Measurements from ENCODE around the gene KCNK6. TPM values are rescaled to one million over a fixed set of nuclear protein-coding genes. Genes with fewer than 3 reads are reported as not detected.
A peak's percentile ranks its signal among the peaks of the same experiment; 100 is the strongest.

The KCNK6 gene
- polyA plus RNA-seq, 1 donor from 2014 or later: 3.6 TPM

DNA sequence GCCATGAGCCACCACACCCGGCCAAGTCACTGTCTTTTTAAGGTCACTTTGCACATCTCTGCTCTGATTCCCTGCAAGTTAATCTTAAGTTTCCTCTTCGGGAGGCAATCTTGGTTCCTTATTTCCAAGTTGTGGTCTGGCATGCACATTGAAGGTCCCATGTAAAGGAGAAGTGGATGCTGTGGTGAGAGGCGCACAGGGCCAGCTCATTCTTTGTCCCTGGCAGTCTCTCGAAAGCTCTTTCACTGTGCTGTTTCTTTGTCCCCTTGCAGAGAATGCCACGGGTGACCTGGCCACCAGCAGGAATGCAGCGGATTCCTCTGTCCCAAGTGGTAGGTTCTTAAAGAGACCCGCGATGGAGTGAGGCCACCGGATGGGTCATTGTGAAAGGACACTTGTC is 32.0 kb upstream of the KCNK6 start:
- Mint-ChIP-seq H3K4me3 (no peak overlapping the region), H3K27ac (no peak overlapping the region)

DNA sequence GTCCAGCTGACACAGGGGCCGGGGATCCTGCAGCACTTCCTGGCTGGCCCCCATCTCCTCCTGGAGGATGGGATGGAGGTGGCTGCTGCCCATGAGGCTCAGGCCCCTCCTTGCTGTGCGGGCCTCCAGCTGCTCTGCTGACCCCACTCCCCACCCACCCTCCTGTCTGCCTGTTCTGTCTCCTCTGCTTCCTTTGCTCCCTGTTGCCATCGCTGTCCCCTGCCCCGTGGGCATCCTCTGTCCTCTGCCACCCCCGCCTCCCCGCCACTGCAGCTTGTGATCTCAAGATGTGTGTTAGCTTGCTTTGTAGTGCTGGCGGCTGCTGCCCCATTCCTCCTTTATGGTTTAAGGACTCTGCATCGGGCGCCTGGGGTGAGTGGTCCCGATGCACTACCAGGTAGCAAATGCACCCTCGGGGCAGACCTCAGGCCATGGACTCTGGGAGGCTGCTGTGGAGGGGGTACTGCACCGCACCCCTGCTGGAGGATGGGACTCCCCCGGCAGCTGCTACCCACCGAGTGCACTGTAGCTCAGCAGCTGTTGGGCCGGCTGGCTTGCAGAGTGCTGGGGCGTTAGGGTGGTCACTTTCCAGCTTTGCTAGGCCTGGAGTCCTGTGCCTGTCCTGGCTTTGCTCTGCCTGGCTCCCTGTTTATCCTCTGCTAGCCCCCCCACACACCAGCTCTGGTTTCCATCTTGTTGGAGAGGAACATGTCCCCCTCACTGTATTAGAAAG is 31.4 kb upstream of the KCNK6 start:
- Mint-ChIP-seq H3K4me3 (no peak overlapping the region), H3K9me3 (no peaks in the 10 kb centered on the region), H3K36me3 (peaks cover 13% of the 10 kb centered on the region), H3K27me3 (no peaks in the 10 kb centered on the region), H3K4me1 (peaks cover 4 to 6% (median 5%) of the 10 kb centered on the region in 3 donors), H3K27ac (no peak overlapping the region)

More for the DNA sequence above, 32.0 kb upstream of the KCNK6 start:
- H3K4me1 Mint-ChIP-seq: peaks cover 4 to 6% (median 5%) of the 10 kb centered on the region in 3 donors
- peaks cover 13% of the 10 kb centered on the region for H3K36me3 Mint-ChIP-seq
- no peaks in the 10 kb centered on the region for H3K9me3 Mint-ChIP-seq
- no peaks in the 10 kb centered on the region for H3K27me3 Mint-ChIP-seq

DNA sequence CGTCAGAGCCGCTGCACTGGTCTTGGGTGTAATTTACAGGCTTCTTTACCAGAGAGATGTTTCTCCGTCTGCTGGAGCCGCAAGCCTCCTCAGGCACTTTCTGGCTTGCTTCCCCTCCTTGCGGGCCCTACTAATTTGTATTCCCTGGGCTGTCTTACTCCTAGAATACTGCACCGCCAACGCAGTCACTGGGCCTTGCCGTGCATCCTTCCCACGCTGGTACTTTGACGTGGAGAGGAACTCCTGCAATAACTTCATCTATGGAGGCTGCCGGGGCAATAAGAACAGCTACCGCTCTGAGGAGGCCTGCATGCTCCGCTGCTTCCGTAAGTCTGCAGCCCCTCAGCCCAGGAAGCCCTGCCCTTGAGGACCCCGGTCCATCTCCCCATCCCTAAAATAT is 29.7 kb upstream of the KCNK6 start:
- Mint-ChIP-seq H3K9me3 (no peaks in the 10 kb centered on the region), H3K4me1 (no peaks in the 10 kb centered on the region), H3K27ac (no peak overlapping the region), H3K27me3 (no peaks in the 10 kb centered on the region), H3K4me3 (no peak overlapping the region), H3K36me3 (peaks cover 8% of the 10 kb centered on the region)

DNA sequence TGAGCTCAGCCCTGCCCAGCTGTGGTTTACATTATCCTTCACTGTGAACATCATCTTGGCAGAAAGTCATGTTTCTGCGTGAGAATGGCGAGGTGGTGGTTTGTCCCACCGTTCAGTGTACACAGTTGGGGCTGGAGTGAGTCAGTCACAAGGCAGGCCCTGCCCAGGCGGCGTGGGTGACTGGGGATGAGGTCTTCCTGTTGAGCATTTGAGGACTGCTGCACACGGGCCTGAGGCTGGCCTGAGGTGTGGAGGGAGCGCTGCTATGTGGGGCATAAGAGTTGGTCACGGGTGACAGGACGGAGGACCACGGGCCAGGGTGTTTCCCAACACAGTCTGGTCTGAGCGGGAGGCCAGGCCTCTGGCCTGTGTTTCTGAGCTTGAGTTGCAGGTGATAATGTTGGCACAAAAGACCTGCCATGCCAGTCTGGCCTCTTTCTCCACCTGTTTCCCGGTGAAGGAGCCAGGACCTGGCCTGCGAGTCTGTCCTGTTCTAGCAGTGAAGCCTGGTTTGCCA is 29.0 kb upstream of the KCNK6 start:
- no peaks in the 10 kb centered on the region for H3K27me3 Mint-ChIP-seq
- no peak overlapping the region for H3K4me3 Mint-ChIP-seq
- no peak overlapping the region for H3K27ac Mint-ChIP-seq
- H3K36me3 Mint-ChIP-seq: peaks cover 8% of the 10 kb centered on the region
- no peaks in the 10 kb centered on the region for H3K9me3 Mint-ChIP-seq
- H3K4me1 Mint-ChIP-seq: no peaks in the 10 kb centered on the region

DNA sequence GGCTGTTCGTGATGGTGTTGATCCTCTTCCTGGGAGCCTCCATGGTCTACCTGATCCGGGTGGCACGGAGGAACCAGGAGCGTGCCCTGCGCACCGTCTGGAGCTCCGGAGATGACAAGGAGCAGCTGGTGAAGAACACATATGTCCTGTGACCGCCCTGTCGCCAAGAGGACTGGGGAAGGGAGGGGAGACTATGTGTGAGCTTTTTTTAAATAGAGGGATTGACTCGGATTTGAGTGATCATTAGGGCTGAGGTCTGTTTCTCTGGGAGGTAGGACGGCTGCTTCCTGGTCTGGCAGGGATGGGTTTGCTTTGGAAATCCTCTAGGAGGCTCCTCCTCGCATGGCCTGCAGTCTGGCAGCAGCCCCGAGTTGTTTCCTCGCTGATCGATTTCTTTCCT is 27.8 kb upstream of the KCNK6 start:
- Mint-ChIP-seq H3K27ac (no peak overlapping the region), H3K4me3 (no peak overlapping the region), H3K27me3 (no peaks in the 10 kb centered on the region), H3K4me1 (no peaks in the 10 kb centered on the region), H3K36me3 (peaks cover 5% of the 10 kb centered on the region), H3K9me3 (no peaks in the 10 kb centered on the region)

DNA sequence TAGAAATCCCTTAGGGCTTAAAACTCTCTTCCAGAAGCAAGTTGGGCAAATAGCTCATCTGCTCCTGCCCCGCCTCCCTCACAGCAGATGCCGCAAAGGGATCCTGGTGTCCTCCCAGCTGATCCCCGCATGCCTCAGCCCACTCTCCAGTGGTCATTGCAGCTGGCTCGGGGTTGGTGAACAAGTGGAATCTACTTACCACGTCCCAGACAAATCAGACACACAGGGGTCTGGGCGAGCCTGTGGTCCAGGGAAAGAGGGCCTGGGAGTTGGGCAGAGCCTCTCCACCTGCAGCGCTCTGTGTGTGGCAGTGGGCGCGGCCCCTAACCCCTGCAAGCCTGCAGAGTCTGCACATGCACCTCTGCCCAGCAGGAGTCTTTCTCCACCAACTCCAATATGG is 26.4 kb upstream of the KCNK6 start:
- H3K9me3 Mint-ChIP-seq: no peaks in the 10 kb centered on the region
- H3K36me3 Mint-ChIP-seq: peaks cover 5% of the 10 kb centered on the region
- no peaks in the 10 kb centered on the region for H3K27me3 Mint-ChIP-seq
- no peak overlapping the region for H3K27ac Mint-ChIP-seq
- H3K4me3 Mint-ChIP-seq: peak overlapping the region in 1 of 4 donors; percentile 54
- H3K4me1 Mint-ChIP-seq: no peaks in the 10 kb centered on the region

DNA sequence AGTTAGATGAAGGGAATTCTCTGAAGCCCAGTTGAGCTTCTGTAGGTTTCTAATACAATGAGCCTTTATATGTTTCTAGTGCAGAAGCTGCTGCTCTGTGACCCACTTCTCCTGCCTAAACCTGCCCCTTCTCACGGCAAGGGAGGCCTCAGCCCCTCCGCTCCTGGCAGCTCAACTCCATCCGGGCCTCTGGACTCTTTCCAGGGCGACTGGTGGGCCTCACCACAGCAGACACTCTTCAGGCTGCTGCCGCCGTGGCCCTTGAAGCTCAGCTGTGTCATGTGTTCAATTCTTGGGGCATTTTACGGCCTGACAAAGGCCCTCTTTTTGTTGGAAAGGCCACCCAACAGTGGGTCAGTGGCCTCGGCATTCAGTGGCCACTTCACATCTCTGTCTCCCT is 25.6 kb upstream of the KCNK6 start:
- no peaks in the 10 kb centered on the region for H3K4me1 Mint-ChIP-seq
- no peaks in the 10 kb centered on the region for H3K27me3 Mint-ChIP-seq
- no peak overlapping the region for H3K4me3 Mint-ChIP-seq
- H3K9me3 Mint-ChIP-seq: no peaks in the 10 kb centered on the region
- peaks cover 5% of the 10 kb centered on the region for H3K36me3 Mint-ChIP-seq
- no peak overlapping the region for H3K27ac Mint-ChIP-seq

DNA sequence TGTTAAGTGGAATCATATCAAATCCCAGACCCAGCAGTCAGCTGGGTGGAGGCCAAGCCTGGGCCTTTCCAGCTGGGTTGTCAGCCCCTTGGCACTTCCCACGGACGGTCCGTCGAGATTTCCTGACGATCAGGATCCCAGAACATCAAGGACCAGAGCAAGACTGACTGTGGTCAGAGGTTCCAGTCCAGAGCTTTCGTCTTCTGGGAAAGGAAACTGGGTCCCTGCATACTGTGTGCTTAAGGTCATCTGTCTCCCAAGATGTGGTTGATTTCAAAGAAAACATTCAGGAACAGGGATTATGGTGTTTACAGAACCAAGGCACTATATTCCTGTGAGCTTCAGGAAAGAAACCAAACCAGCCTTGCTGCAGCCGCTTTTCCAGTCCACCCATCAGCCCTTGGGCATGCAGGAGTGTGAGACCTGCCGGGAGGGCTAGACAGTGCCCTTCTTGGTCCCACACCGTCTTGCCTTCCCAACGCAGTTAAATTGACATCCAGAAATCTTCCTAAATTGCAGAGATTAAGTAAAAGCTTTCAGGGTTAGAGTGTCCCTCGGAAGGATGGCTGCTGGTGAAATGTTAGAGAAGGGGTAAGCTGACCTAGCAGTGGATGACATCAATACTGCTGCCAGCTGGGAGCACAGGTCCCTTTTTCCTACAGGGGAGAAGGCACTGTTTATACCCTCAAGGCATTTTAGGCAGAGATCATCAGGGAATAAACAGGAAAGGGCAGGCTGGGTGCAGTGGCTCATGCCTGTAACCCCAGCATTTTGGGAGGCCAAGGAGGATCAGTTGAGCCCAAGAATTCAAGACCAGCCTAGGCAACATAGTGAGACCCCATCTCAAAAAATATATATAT is 20.6 kb upstream of the KCNK6 start:
- no peaks in the 10 kb centered on the region for H3K9me3 Mint-ChIP-seq

DNA sequence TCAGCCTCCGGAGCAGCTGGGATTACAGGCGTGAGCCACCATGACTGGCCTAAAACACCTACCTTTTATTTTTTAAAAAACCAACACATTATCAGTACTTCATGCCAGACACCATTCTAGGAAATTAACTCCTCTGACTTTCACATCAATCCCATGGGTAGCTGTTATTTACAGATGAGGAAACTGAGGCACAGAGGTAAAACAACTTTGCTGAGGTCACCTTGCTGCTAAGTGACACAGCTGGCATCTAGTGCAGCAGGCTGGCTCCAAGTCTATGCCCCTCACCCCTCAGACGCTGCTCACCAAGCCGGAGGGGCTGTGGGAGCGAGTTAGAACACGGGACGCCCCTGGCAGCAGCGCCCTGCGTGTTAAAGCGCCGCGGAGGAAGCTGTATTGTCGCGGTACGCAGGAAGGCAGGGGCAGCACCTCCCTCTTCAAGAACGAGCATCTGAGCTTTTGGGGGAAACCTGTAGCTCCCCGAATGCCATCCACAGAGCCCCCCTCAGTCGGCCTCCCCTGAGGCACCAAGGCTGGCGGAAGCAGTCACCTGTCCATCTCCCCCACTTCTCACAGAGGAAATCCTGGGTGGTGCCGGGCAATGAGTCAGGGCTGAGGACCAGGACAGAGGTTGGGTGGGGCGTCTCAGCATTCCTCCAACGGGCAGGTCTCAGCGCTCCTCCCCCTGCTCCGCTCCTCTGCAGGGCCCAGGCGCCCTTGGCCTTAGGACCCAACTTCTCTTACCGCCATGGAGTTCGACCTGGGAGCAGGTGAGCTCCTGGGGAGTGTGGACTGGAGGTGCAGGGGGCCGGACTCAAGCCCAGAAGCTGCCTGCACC is 15.9 kb upstream of the KCNK6 start, which contains the start of gene C19orf33:
Gene C19orf33 (plus strand): TSS at position 735 of the 835 bp plus-strand sequence. CDS start 11 bp downstream, at position 746.
- Mint-ChIP-seq H3K4me3 (no peak within 1 kb of the TSS), H3K27me3 (no peaks in the 10 kb centered on the region), H3K36me3 (peaks cover 3% of the 10 kb centered on the region), H3K9me3 (no peaks in the 10 kb centered on the region), H3K27ac (no peak within 1 kb of the TSS), H3K4me1 (peaks cover 0 to 3% (median 0%) of the 10 kb centered on the region in 3 donors)

More for the DNA sequence above, 20.6 kb upstream of the KCNK6 start:
- Mint-ChIP-seq H3K27me3 (no peaks in the 10 kb centered on the region), H3K27ac (no peak overlapping the region), H3K4me1 (peaks cover 0 to 2% (median 0%) of the 10 kb centered on the region in 3 donors), H3K4me3 (no peak overlapping the region), H3K36me3 (peaks cover 3% of the 10 kb centered on the region)

DNA sequence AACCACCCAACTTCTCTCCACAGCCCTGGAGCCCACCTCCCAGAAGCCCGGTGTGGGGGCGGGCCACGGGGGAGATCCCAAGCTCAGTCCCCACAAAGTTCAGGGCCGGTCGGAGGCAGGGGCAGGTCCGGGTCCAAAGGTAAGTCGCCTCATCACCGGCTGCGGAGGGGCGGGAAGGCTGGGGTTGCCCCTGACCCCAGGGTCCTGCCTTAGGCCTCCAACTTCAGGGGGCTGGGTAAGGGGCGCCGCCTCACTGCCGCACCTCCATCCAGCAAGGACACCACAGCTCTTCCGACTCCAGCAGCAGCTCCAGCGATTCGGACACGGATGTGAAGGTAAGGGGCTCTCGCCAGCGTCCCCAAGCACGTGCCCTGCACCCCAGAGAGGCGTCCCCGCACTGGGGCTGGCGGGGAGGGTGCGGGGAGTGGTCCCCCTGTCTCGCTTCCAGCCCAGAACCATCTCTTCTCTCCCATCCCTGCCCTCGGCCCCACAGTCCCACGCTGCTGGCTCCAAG is 15.2 kb upstream of the KCNK6 start:
- H3K36me3 Mint-ChIP-seq: peaks cover 3% of the 10 kb centered on the region
- H3K27ac Mint-ChIP-seq: no peak overlapping the region
- H3K9me3 Mint-ChIP-seq: no peaks in the 10 kb centered on the region
- peaks cover 0 to 3% (median 0%) of the 10 kb centered on the region in 3 donors for H3K4me1 Mint-ChIP-seq
- no peaks in the 10 kb centered on the region for H3K27me3 Mint-ChIP-seq
- no peak overlapping the region for H3K4me3 Mint-ChIP-seq

DNA sequence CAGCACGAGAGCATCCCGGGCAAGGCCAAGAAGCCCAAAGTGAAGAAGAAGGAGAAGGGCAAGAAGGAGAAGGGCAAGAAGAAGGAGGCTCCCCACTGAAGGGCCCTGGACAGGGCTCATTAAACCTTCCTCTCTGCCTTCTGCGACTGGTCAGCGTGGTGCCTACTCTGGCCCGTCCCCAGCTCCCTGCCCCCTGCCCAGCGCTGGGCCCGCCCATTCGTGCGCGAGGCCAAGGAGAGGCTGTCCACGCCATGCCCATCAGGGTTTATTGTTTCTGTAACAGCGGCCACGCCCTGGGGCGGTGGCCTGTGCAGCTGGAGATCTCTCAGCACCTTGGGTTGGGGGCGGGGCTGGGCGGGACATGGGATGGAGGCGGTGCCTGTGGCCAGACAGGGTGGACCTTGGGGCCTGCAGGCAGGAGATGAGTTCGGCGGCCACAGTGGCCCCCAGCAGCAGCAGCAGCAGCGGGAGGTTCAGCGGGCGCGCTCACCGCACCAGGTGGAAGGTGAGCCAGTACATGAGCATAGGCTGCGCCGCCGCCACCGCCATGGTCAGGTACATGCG is 14.7 kb upstream of the KCNK6 start:
- H3K27me3 Mint-ChIP-seq: no peaks in the 10 kb centered on the region
- H3K4me1 Mint-ChIP-seq: peaks cover 0 to 3% (median 0%) of the 10 kb centered on the region in 3 donors
- peaks cover 6% of the 10 kb centered on the region for H3K36me3 Mint-ChIP-seq
- no peak overlapping the region for H3K4me3 Mint-ChIP-seq
- H3K27ac Mint-ChIP-seq: no peak overlapping the region
- H3K9me3 Mint-ChIP-seq: no peaks in the 10 kb centered on the region

DNA sequence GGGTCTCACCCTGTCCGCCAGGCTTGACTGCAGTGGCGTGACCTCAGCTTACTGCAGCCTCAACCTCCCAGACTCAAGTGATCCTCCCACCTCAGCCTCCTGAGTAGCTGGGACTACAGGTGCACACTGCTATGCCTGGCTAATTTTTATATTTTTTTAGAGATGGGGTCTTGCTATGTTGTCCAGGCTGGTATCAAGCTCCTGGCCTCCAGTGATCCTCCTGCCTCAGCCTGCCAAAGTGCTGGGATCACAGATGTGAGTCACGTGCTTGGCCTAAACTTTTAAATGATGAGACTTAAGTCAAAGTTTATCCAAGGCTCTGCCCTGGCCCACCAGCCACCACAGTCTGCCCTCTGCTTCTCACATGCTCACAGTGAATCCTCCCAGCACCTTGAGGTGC is 13.4 kb upstream of the KCNK6 start:
- H3K4me3 Mint-ChIP-seq: no peak overlapping the region
- H3K4me1 Mint-ChIP-seq: peaks cover 0 to 3% (median 0%) of the 10 kb centered on the region in 3 donors
- H3K27ac Mint-ChIP-seq: no peak overlapping the region
- peaks cover 6% of the 10 kb centered on the region for H3K36me3 Mint-ChIP-seq
- no peaks in the 10 kb centered on the region for H3K27me3 Mint-ChIP-seq
- no peaks in the 10 kb centered on the region for H3K9me3 Mint-ChIP-seq

DNA sequence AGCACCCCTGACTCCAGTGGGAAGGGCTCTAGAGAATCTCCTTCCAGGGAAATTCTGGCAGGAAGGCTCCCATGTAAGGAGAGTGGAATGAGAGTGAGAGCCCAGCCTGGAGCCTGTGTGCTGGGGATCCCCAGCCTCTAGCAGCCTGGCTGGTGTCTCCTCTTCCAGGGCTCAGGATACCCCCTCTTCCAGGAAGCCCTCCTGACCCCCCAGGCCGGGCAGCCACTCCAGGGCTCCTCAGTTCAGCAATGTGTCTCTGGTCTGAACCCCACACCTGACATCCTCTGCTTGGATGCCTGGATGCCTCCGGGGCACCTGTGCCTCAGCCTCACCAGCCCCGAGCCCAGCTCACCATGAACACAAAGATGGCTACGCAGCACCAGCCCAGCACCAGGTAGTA is 12.6 kb upstream of the KCNK6 start:
- no peaks in the 10 kb centered on the region for H3K9me3 Mint-ChIP-seq
- H3K27ac Mint-ChIP-seq: no peak overlapping the region
- H3K27me3 Mint-ChIP-seq: no peaks in the 10 kb centered on the region
- H3K4me1 Mint-ChIP-seq: peaks cover 0 to 5% (median 0%) of the 10 kb centered on the region in 3 donors
- H3K36me3 Mint-ChIP-seq: peaks cover 6% of the 10 kb centered on the region
- no peak overlapping the region for H3K4me3 Mint-ChIP-seq

DNA sequence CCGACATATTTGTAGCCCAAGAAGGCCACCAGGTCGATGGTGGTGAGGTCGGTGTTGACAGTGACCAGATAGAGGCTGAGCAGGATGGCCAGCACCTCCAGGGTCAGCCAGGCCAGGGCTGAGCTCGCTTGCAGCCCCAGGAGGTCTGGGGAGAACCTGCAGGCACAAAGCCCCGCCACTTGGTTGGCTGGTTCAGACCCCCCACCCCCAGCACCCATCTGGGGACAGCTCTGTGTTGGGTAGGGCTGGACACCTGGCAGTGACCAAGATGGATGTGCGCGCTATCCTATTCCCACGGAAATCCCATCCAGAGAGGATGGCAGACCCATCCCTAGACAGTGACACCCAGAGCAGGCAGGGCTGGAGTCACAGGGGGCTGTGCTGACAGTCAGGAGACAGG is 12.0 kb upstream of the KCNK6 start:
- Mint-ChIP-seq H3K9me3 (no peaks in the 10 kb centered on the region), H3K27ac (no peak overlapping the region), H3K4me3 (no peak overlapping the region), H3K36me3 (peaks cover 5% of the 10 kb centered on the region), H3K27me3 (no peaks in the 10 kb centered on the region), H3K4me1 (peaks cover 3 to 5% (median 3%) of the 10 kb centered on the region in 3 donors)
